Measurements from ENCODE around the gene CYP2S1. TPM values are rescaled to one million over a fixed set of nuclear protein-coding genes. Genes with fewer than 3 reads are reported as not detected.

Gene CYP2S1
- total RNA-seq, 4 donors from 2014 or later: 0.48 to 1.2 TPM; not detected in 2

DNA sequence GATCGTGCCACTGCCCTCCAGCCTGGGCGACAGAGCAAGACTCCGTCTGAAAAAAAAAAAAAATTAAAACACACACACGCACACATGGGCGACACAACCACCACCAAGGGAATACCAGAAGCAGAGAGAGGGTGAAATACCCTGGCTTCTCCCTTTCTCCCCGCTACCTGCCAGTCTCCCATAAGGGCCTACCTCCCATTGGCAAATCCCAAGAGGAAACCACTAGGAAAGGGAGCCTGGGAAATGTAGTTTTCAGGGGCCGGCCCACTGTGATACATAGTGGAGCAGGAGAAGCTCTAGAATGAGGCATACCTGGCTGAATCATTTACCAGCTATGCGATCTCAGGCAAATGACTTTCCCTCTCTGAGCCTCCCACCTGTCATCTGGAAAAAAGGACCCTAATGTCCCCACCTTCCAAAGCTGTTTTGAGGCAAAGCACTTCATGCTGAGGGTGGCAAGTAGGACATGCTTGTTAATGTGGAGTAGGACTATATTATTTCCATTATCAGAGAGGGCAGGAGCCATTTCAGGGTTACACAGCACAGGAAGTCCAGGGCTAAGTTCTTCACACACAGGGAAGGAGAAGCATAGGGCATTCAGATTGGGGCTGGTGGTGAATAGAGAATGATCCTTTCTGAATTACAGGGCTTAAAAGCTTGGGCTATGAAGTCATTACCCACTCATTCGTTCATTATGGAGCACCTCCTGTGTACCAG lies 56.8 kb downstream of the CYP2S1 start:
- H3K36me3 ChIP-seq: no peaks in the 10 kb centered on the region
- intact Hi-C loops (cut with DNase I; ENCODE audit: low total_unique reads): no loop called here

DNA sequence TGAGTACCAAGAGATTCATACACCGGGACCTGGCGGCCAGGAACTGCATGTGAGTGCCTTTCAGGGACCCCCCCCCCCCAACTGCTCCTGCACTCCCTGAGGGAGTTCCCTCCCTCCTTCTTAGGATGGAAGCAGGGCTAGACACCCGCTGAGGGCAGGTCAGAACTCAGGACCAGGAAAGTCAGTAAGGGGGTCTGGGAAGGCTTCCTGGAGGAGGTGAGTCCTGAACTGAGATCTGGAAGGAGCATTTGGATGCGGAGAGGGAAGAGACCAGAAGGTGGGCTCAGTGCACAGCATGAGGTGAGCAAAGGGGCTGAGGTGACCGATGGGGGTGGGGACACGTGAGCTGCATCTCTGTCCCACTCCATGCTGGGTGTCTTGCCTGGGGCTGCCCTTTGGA lies 60.6 kb downstream of the CYP2S1 start:
- no peak overlapping the region for H3K4me3 ChIP-seq
- no peaks in the 10 kb centered on the region for H3K4me1 ChIP-seq
- TF ChIP-seq, protein P1, sequence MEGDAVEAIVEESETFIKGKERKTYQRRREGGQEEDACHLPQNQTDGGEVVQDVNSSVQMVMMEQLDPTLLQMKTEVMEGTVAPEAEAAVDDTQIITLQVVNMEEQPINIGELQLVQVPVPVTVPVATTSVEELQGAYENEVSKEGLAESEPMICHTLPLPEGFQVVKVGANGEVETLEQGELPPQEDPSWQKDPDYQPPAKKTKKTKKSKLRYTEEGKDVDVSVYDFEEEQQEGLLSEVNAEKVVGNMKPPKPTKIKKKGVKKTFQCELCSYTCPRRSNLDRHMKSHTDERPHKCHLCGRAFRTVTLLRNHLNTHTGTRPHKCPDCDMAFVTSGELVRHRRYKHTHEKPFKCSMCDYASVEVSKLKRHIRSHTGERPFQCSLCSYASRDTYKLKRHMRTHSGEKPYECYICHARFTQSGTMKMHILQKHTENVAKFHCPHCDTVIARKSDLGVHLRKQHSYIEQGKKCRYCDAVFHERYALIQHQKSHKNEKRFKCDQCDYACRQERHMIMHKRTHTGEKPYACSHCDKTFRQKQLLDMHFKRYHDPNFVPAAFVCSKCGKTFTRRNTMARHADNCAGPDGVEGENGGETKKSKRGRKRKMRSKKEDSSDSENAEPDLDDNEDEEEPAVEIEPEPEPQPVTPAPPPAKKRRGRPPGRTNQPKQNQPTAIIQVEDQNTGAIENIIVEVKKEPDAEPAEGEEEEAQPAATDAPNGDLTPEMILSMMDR (IDR thresholded peaks at IDR 0.05): no peak
- TF ChIP-seq POLR2A (IDR thresholded peaks at IDR 0.05): no peak
- DNase-seq: no peak
- H3K27ac ChIP-seq: no peak overlapping the region
- H3K9me3 ChIP-seq: no peaks in the 10 kb centered on the region
- H3K36me3 ChIP-seq: no peaks in the 10 kb centered on the region
- no peaks in the 10 kb centered on the region for H3K27me3 ChIP-seq
- intact Hi-C loops (cut with DNase I; ENCODE audit: low total_unique reads): no loop called here

More for the DNA sequence above, 56.8 kb downstream of the CYP2S1 start:
- Histone ChIP-seq H3K4me1 (no peaks in the 10 kb centered on the region), H3K27ac (no peak overlapping the region), H3K27me3 (no peaks in the 10 kb centered on the region), H3K4me3 (no peak overlapping the region), H3K9me3 (no peaks in the 10 kb centered on the region)
- DNase-seq: no peak
- no peak for TF ChIP-seq POLR2A (IDR thresholded peaks at IDR 0.05)
- TF ChIP-seq, protein P1 (IDR thresholded peaks at IDR 0.05): no peak

DNA sequence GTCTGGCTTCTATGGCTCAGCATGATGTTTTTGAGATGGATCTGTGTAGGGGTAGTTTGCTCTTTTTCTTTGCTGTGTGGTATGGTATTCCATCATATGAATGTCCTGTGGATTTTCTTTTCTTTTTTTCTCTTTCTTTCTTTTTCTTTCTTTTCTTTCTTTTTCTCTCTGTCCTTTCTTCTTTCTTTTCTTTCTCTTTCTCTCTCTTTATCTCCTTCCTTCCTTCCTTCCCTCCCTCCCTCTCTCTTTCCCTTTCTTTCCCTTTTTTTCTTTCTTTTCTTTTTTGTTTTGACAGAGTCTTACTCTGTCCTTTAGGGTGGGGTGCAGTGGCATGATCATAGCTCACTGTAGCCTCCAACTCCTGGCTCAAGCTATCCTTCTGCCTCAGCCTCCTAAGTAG lies 62.2 kb downstream of the CYP2S1 start:
- H3K36me3 ChIP-seq: no peaks in the 10 kb centered on the region
- no peaks in the 10 kb centered on the region for H3K9me3 ChIP-seq
- intact Hi-C loops (cut with DNase I; ENCODE audit: low total_unique reads): no loop called here
- H3K27ac ChIP-seq: no peak overlapping the region
- no peak for TF ChIP-seq POLR2A (IDR thresholded peaks at IDR 0.05)
- TF ChIP-seq, protein P1 (IDR thresholded peaks at IDR 0.05): no peak
- H3K4me1 ChIP-seq: no peaks in the 10 kb centered on the region
- no peaks in the 10 kb centered on the region for H3K27me3 ChIP-seq
- H3K4me3 ChIP-seq: no peak overlapping the region
- DNase-seq: no peak

Other genes with a start within 250 kb of the CYP2S1 start
- not detected for gene CYP2B6, start 201.9 kb upstream of the CYP2S1 start, total RNA-seq
- not detected for gene CYP2A13, start 104.8 kb upstream of the CYP2S1 start, total RNA-seq
- gene CYP2F1, start 78.8 kb upstream of the CYP2S1 start, total RNA-seq: not detected
- gene AXL, start 26.0 kb downstream of the CYP2S1 start, total RNA-seq: 10 to 100 TPM; 22.3 to 86.5 (median 60.6) TPM
- gene HNRNPUL1, start 71.2 kb downstream of the CYP2S1 start, total RNA-seq: 100 to 1,000 TPM in 2 of 4 donors, 10 to 100 TPM in 2; 49.7 to 219 (median 87.4) TPM
- gene CCDC97, start 117.0 kb downstream of the CYP2S1 start, total RNA-seq: 10 to 100 TPM in 2 of 4 donors, 1 to 10 TPM in 2; 4.4 to 38.0 (median 10.8) TPM
- gene TGFB1, start 160.7 kb downstream of the CYP2S1 start, total RNA-seq: 10 to 100 TPM in 2 of 4 donors, 1 to 10 TPM in 2; 6.7 to 61.7 (median 15.7) TPM
- gene B9D2, start 170.9 kb downstream of the CYP2S1 start, total RNA-seq: 1 to 10 TPM in 2 of 4 donors, under 1 TPM in 1, not detected in 1; 0.29 to 6.2 (median 3.5) TPM
- gene TMEM91, start 183.3 kb downstream of the CYP2S1 start, total RNA-seq: 10 to 100 TPM in 2 of 4 donors, 1 to 10 TPM in 2; 7.1 to 28.1 (median 10.9) TPM
- 10 to 100 TPM in 1 of 4 donors, 1 to 10 TPM in 3; 1.5 to 11.4 (median 4.5) TPM for gene EXOSC5, start 204.1 kb downstream of the CYP2S1 start, total RNA-seq
- 10 to 100 TPM; 18.2 to 36.7 (median 21.6) TPM for gene BCKDHA, start 204.6 kb downstream of the CYP2S1 start, total RNA-seq
- 10 to 100 TPM in 1 of 4 donors, 1 to 10 TPM in 1, under 1 TPM in 1, not detected in 1; 0.83 to 14.1 (median 3.4) TPM for gene B3GNT8, start 234.2 kb downstream of the CYP2S1 start, total RNA-seq
- 10 to 100 TPM; 25.8 to 89.4 (median 32.9) TPM for gene DMAC2, start 246.7 kb downstream of the CYP2S1 start, total RNA-seq
- not detected for gene ERICH4, start 249.9 kb downstream of the CYP2S1 start, total RNA-seq